Neural cell (in vitro differentiated cells): ENCODE results near the gene ANKRD33B. TPM values are rescaled to one million over a fixed set of nuclear protein-coding genes. Genes with fewer than 3 reads are reported as not detected.

ENCODE experiments used
- H2AFZ ChIP-seq: fragments of 200-600, 300-800 bp; sonication (generic), shearing (Covaris generic); 2 replicates; pipeline ENCODE4 v1.6.0; 2014; ENCODE audit warnings: low read depth, mild to moderate bottlenecking, antibody characterized with exemption, low read length, moderate library complexity
- H3F3A ChIP-seq: fragments of 200-600 bp; shearing (Covaris generic); 2 replicates; pipeline ENCODE4 v1.6.1; 2016; ENCODE audit warnings: mild to moderate bottlenecking, moderate library complexity, mixed read lengths, antibody characterized with exemption, low read length; ENCODE audit not compliant: insufficient read depth, poor library complexity, severe bottlenecking
- H3K27ac ChIP-seq: fragments of 200-600, 300-800 bp; sonication (generic), shearing (Covaris generic); 2 replicates; pipeline ENCODE4 v1.5.1; 2014; ENCODE audit warnings: mild to moderate bottlenecking, low read length, moderate library complexity
- H3K27me3 ChIP-seq: fragments of 300-800, 200-600 bp; sonication (generic), shearing (Covaris generic); 2 replicates; pipeline ENCODE4 v1.6.0; 2014; ENCODE audit warnings: mild to moderate bottlenecking, low read depth, low read length, moderate library complexity; ENCODE audit not compliant: insufficient read depth
- H3K36me3 ChIP-seq: fragments of 300-800, 200-600 bp; sonication (generic), shearing (Covaris generic); 2 replicates; pipeline ENCODE4 v1.5.1; 2014; ENCODE audit warnings: mild to moderate bottlenecking, antibody characterized with exemption, low read length, moderate library complexity; ENCODE audit not compliant: insufficient read depth
- H3K4me2 ChIP-seq: fragments of 300-800, 200-600 bp; sonication (generic), shearing (Covaris generic); 2 replicates; pipeline ENCODE4 v1.6.0; 2014; ENCODE audit warnings: mild to moderate bottlenecking, low read length
- H3K4me3 ChIP-seq: fragments of 300-800, 200-600 bp; sonication (generic), shearing (Covaris generic); 2 replicates; pipeline ENCODE4 v1.5.1; 2014; ENCODE audit warnings: mild to moderate bottlenecking, low read length, moderate library complexity
- H3K79me2 ChIP-seq: fragments of 200-600 bp; shearing (Covaris generic); replicated peaks from 2 replicates; pipeline ENCODE4 v1.6.0; 2014; ENCODE audit warnings: mild to moderate bottlenecking, low read length, moderate library complexity; ENCODE audit not compliant: insufficient read depth
- H3K9ac ChIP-seq: fragments of 300-800, 200-600 bp; sonication (generic), shearing (Covaris generic); 2 replicates; pipeline ENCODE4 v1.6.1; 2016; ENCODE audit warnings: mild to moderate bottlenecking, low read length, mixed read lengths
- H3K9me2 ChIP-seq: fragments of 200-600 bp; shearing (Covaris generic); 2 replicates; pipeline ENCODE4 v1.6.1; 2016; ENCODE audit warnings: mild to moderate bottlenecking, low read length, mixed read lengths; ENCODE audit not compliant: insufficient read depth
- H3K9me3 ChIP-seq: fragments of 200-600, 300-800 bp; sonication (generic), shearing (Covaris generic); 2 replicates; pipeline ENCODE4 v1.6.1; 2016; ENCODE audit warnings: mild to moderate bottlenecking, mixed run types, low read length, moderate library complexity, mixed read lengths
- H4K20me1 ChIP-seq: fragments of 200-600 bp; shearing (Covaris generic); 2 replicates; pipeline ENCODE4 v1.6.1; 2016; ENCODE audit warnings: mild to moderate bottlenecking, mixed run types; ENCODE audit not compliant: insufficient read depth
- EP300 ChIP-seq: fragments of 450-650 bp; conservative IDR thresholded peaks from 2 replicates; pipeline ENCODE4 v1.6.1; 2014; ENCODE audit warnings: antibody characterized with exemption, mild to moderate bottlenecking, moderate library complexity; ENCODE audit not compliant: poor library complexity, severe bottlenecking
- EZH2 ChIP-seq: fragments of 200-600, 300-800 bp; shearing (Covaris generic), sonication (generic); IDR thresholded peaks from 2 replicates; pipeline ENCODE4 v1.6.1; 2014; ENCODE audit warnings: antibody characterized with exemption, low read length, borderline replicate concordance, mild to moderate bottlenecking; ENCODE audit not compliant: insufficient read depth, poor library complexity, severe bottlenecking
- MXI1 ChIP-seq: fragments of 450-650 bp; conservative IDR thresholded peaks from 2 replicates; pipeline ENCODE4 v1.6.1; 2014; ENCODE audit warnings: antibody characterized with exemption, mild to moderate bottlenecking; ENCODE audit not compliant: poor library complexity, severe bottlenecking
- POLR2AphosphoS5 ChIP-seq: IDR thresholded peaks from 2 replicates; pipeline ENCODE4 v1.6.1; 2012
- RAD21 ChIP-seq: fragments of 450-650 bp; conservative IDR thresholded peaks from 2 replicates; pipeline ENCODE4 v1.6.1; 2014; ENCODE audit warnings: antibody characterized with exemption, mild to moderate bottlenecking, moderate library complexity
- SMC3 ChIP-seq: fragments of 450-650 bp; conservative IDR thresholded peaks from 2 replicates; pipeline ENCODE4 v1.6.1; 2014; ENCODE audit warnings: antibody characterized with exemption, mild to moderate bottlenecking, moderate library complexity; ENCODE audit not compliant: poor library complexity
- TAF1 ChIP-seq: IDR thresholded peaks from 2 replicates; pipeline ENCODE4 v1.6.1; 2012; ENCODE audit warnings: low read depth
- polyA plus RNA-seq: library from polyadenylated mRNA; depleted of rRNA; stranded (reverse); fragments of >200 nt; gene quantifications from 2 replicates; pipeline ENCODE4 v1.2.3, GENCODE V29; 2014
- TF ChIP-seq, protein P1 (sequence below): fragments of 450-650 bp; IDR thresholded peaks from 2 replicates; pipeline ENCODE4 v1.5.1; 2014; ENCODE audit warnings: antibody characterized with exemption, mild to moderate bottlenecking, moderate library complexity; ENCODE audit not compliant: poor library complexity, severe bottlenecking
- TF ChIP-seq, protein P2 (sequence below): IDR thresholded peaks from 2 replicates; pipeline ENCODE4 v1.6.1; 2012; ENCODE audit warnings: borderline replicate concordance

The ANKRD33B gene
- polyA plus RNA-seq, 1 donor from 2014 or later, result not detected

DNA sequence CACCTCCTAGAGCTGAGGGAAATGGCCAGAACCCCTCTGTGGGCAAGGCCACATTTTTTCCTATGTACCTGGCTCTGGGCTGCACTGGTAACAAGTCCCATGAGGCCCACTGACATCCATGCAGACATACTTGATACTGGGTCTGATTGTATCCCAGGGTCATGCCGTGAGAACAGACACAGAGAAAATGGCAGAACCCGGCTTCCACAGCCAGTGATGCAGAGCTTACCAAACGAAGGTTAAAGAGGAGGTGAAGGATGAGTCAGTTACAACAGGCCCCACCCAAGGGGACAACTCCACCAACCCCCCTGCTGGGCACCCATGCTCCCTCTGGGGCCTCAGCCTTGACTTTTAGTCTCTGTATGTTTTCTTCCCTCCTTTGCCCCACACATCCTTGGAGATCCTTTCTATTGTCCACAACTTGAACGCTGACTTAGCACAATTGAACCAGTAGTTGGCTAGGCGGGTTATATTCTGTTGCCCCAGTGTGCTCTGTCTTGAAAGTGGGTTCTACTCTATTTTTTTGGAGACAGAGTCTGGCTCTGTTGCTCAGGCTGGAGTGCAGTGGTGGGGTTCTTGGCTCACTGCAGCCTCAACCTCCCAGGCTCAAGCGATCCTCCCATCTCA lies 103.7 kb downstream of the ANKRD33B start:
- Histone ChIP-seq H3F3A (no peaks in the 10 kb centered on the region), H4K20me1 (no peaks in the 10 kb centered on the region), H3K9me3 (no peaks in the 10 kb centered on the region), H3K4me3 (no peak overlapping the region), H3K4me2 (no peak overlapping the region), H3K9me2 (no peaks in the 10 kb centered on the region), H3K79me2 (no peaks in the 10 kb centered on the region), H3K27me3 (no peaks in the 10 kb centered on the region), H3K27ac (no peak overlapping the region), H3K36me3 (no peaks in the 10 kb centered on the region), H2AFZ (no peak overlapping the region), H3K9ac (no peak overlapping the region)
- TF ChIP-seq SMC3, result no peak
- no peak for TF ChIP-seq MXI1
- TF ChIP-seq EP300, result no peak
- no peak for TF ChIP-seq EZH2
- TF ChIP-seq, protein P1, sequence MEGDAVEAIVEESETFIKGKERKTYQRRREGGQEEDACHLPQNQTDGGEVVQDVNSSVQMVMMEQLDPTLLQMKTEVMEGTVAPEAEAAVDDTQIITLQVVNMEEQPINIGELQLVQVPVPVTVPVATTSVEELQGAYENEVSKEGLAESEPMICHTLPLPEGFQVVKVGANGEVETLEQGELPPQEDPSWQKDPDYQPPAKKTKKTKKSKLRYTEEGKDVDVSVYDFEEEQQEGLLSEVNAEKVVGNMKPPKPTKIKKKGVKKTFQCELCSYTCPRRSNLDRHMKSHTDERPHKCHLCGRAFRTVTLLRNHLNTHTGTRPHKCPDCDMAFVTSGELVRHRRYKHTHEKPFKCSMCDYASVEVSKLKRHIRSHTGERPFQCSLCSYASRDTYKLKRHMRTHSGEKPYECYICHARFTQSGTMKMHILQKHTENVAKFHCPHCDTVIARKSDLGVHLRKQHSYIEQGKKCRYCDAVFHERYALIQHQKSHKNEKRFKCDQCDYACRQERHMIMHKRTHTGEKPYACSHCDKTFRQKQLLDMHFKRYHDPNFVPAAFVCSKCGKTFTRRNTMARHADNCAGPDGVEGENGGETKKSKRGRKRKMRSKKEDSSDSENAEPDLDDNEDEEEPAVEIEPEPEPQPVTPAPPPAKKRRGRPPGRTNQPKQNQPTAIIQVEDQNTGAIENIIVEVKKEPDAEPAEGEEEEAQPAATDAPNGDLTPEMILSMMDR, result no peak
- no peak for TF ChIP-seq RAD21
- TF ChIP-seq POLR2AphosphoS5, result no peak
- TF ChIP-seq, protein P2, sequence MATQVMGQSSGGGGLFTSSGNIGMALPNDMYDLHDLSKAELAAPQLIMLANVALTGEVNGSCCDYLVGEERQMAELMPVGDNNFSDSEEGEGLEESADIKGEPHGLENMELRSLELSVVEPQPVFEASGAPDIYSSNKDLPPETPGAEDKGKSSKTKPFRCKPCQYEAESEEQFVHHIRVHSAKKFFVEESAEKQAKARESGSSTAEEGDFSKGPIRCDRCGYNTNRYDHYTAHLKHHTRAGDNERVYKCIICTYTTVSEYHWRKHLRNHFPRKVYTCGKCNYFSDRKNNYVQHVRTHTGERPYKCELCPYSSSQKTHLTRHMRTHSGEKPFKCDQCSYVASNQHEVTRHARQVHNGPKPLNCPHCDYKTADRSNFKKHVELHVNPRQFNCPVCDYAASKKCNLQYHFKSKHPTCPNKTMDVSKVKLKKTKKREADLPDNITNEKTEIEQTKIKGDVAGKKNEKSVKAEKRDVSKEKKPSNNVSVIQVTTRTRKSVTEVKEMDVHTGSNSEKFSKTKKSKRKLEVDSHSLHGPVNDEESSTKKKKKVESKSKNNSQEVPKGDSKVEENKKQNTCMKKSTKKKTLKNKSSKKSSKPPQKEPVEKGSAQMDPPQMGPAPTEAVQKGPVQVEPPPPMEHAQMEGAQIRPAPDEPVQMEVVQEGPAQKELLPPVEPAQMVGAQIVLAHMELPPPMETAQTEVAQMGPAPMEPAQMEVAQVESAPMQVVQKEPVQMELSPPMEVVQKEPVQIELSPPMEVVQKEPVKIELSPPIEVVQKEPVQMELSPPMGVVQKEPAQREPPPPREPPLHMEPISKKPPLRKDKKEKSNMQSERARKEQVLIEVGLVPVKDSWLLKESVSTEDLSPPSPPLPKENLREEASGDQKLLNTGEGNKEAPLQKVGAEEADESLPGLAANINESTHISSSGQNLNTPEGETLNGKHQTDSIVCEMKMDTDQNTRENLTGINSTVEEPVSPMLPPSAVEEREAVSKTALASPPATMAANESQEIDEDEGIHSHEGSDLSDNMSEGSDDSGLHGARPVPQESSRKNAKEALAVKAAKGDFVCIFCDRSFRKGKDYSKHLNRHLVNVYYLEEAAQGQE, result no peak
- TF ChIP-seq TAF1, result no peak

- H4K20me1 ChIP-seq, result no peaks in the 10 kb centered on the region
- TF ChIP-seq EZH2 (no peak), EP300 (no peak), RAD21 (no peak)
- TF ChIP-seq, protein P1, result no peak
- TF ChIP-seq, protein P2, result no peak
- H3K27ac ChIP-seq, result no peak overlapping the region
- no peak overlapping the region for H2AFZ ChIP-seq
- H3K27me3 ChIP-seq, result no peaks in the 10 kb centered on the region
- H3K9me2 ChIP-seq, result no peaks in the 10 kb centered on the region
- H3F3A ChIP-seq, result no peaks in the 10 kb centered on the region
- H3K9ac ChIP-seq, result no peak overlapping the region
- no peak overlapping the region for H3K4me3 ChIP-seq
- no peak overlapping the region for H3K4me2 ChIP-seq
- H3K9me3 ChIP-seq, result no peaks in the 10 kb centered on the region
- H3K79me2 ChIP-seq, result no peaks in the 10 kb centered on the region
- no peaks in the 10 kb centered on the region for H3K36me3 ChIP-seq
Measured at GRCh38 chr5:10668697-10669096, 104.8 kb downstream of the ANKRD33B start.
